ENCODE measurements around the gene SUFU. TPM values are rescaled to one million over a fixed set of nuclear protein-coding genes. Genes with fewer than 3 reads are reported as not detected.

Gene SUFU
- total and polyA plus RNA-seq, 5 experiments from 2014 or later: 2.3 to 14.3 (median 7.4) TPM

DNA sequence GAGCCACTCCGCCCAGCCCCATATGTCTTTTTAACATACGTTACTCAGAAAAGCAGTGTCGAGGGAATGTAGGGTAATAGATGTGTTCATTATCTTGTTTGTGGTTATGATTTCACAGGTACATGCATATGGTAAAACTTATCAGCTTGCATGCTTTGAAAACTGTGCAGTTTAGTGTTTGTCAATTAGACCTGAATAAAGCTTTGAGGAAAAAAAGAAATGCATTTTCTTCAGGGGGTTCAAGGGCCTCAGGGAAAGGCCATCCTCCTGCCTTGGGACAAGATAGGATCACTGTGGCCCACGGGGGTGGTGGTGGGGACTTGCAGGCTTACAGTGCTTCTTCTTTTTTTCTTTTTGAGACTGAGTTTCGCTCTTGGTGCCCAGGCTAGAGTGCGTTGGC, 36.5 kb upstream of the SUFU start:
- POLR2A ChIA-PET: interaction anchor here (2.6 kb wide), 1 partner anchor 17 kb away, joined by 12 read pairs; the partner anchor contains the start of gene C10orf95
- no peak overlapping the region for H3K4me3 Mint-ChIP-seq
- H3K9me3 Mint-ChIP-seq: no peaks in the 10 kb centered on the region
- H3K27ac Mint-ChIP-seq: no peak overlapping the region
- peaks cover 0 to 1% (median 0%) of the 10 kb centered on the region in 5 donors for H3K27me3 Mint-ChIP-seq
- peaks cover 0 to 15% (median 5%) of the 10 kb centered on the region in 3 donors for H3K36me3 Mint-ChIP-seq
- peaks cover 12 to 18% (median 13%) of the 10 kb centered on the region in 4 donors for H3K4me1 Mint-ChIP-seq
- ATAC-seq (no peak), DNase-seq (no peak)

DNA sequence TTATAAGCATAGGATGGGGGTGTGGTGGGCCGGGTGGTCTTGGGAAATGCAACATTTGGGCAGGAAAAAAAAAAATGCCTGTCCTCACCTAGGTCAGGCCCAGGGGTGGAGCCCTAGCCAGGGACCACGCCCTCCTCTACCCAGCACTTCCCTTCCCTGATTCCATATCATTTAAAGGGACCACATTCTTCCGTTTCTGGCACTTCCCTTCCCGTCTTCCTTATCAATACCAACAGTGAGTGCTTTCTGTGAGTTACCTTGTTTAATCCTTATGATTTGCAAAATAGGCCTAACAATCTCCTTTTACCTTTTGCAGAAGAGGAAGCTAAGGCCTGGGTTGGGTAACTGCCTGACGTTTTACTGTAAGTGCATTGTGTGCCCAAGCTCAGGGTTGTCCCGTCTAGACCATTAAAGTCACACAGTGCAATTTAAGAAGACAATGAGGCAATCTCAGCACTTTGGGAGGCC, 35.8 kb upstream of the SUFU start:
- POLR2A ChIA-PET: interaction anchor here (0.8 to 1.4 kb wide), 2 partner anchors 18 to 33 kb away, joined by 3 to 6 read pairs; no protein-coding TSS in a partner anchor
- Mint-ChIP-seq H3K27me3 (peaks cover 0 to 1% (median 0%) of the 10 kb centered on the region in 5 donors), H3K9me3 (no peaks in the 10 kb centered on the region), H3K4me3 (no peak overlapping the region), H3K27ac (peak overlapping the region in 2 of 10 donors; percentile 25 to 27), H3K36me3 (peaks cover 0 to 15% (median 5%) of the 10 kb centered on the region in 3 donors), H3K4me1 (peaks cover 6 to 17% (median 13%) of the 10 kb centered on the region in 4 donors)
- DNase-seq: no peak
- ATAC-seq: no peak

DNA sequence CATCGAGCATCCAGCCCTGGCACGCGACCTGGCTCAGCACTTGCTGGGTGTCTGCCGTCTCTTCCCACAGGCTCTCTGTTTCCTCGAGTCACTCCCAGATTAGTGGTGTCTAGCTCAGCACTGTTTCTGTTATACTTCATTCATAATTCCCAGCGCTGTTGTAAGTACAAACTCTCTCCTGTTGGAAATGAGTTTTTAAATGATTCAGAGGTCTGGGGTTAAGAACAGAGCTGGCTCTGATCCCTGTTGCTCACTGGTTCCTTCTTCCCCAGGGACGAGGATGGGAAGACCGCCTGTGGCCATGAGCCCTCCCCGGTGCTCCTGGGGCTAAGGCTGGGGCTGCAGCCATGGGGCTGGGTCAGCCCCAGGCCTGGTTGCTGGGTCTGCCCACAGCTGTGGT, 35.1 kb upstream of the SUFU start:
- H3K27me3 Mint-ChIP-seq: peaks cover 0 to under 1% (median 0%) of the 10 kb centered on the region in 5 donors
- H3K9me3 Mint-ChIP-seq: no peaks in the 10 kb centered on the region
- peaks cover 0 to 15% (median 5%) of the 10 kb centered on the region in 3 donors for H3K36me3 Mint-ChIP-seq
- H3K4me3 Mint-ChIP-seq: no peak overlapping the region
- POLR2A ChIA-PET: interaction anchor here (0.8 to 1.5 kb wide), 5 partner anchors 16 to 70 kb away, joined by 3 to 6 read pairs (median 3); partner anchors contain the start of gene C10orf95
- H3K4me1 Mint-ChIP-seq: peaks cover 8 to 18% (median 15%) of the 10 kb centered on the region in 4 donors
- peak overlapping the region in 3 of 10 donors; percentile 1 to 59 (median 32) for H3K27ac Mint-ChIP-seq
- DNase-seq: no peak
- no peak for ATAC-seq

DNA sequence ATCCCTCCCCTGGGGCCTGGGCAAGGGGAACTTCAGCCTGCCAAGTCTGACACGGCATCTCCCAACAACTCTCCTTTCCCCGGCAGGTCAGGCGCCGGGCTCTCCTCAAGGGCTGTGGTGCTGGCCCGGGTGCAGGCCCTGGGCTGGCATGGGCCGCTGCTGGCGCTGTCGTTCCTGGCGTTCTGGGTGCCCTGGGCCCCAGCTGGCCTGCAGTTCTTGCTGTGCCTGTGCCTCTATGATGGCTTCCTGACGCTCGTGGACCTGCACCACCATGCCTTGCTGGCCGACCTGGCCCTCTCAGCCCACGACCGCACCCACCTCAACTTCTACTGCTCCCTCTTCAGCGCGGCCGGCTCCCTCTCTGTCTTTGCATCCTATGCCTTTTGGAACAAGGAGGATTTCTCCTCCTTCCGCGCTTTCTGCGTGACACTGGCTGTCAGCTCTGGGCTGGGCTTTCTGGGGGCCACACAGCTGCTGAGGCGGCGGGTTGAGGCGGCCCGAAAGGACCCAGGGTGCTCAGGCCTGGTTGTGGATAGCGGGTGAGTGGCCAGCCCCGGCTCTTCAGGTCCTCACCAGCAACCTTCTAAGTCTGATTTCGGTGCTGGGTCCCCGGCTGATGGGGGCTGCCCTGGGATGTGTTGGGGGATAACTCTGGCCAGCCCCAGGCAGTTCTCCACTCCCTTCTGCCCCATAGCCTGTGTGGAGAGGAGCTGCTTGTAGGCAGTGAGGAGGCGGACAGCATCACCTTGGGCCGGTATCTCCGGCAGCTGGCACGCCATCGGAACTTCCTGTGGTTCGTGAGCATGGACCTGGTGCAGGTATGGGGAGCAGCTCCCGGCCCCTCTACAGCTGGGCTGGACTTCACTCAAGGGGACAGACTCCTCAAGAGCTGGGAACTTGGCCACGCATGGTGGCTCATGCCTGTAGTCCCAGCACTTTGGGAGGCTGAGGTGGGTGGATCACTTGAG, 32.9 kb upstream of the SUFU start:
- ATAC-seq: no peak
- Mint-ChIP-seq H3K27me3 (no peaks in the 10 kb centered on the region), H3K4me1 (peaks cover 16 to 38% (median 28%) of the 10 kb centered on the region in 4 donors), H3K27ac (peak overlapping the region in 1 of 10 donors; percentile 57), H3K4me3 (no peak overlapping the region), H3K36me3 (peaks cover 0 to 13% (median 5%) of the 10 kb centered on the region in 3 donors), H3K9me3 (no peaks in the 10 kb centered on the region)
- no peak for DNase-seq
- POLR2A ChIA-PET: interaction anchor here (1.4 to 6.5 kb wide), 3 partner anchors 15 to 77 kb away, joined by 4 to 59 read pairs (median 5); partner anchors contain the start of gene C10orf95

DNA sequence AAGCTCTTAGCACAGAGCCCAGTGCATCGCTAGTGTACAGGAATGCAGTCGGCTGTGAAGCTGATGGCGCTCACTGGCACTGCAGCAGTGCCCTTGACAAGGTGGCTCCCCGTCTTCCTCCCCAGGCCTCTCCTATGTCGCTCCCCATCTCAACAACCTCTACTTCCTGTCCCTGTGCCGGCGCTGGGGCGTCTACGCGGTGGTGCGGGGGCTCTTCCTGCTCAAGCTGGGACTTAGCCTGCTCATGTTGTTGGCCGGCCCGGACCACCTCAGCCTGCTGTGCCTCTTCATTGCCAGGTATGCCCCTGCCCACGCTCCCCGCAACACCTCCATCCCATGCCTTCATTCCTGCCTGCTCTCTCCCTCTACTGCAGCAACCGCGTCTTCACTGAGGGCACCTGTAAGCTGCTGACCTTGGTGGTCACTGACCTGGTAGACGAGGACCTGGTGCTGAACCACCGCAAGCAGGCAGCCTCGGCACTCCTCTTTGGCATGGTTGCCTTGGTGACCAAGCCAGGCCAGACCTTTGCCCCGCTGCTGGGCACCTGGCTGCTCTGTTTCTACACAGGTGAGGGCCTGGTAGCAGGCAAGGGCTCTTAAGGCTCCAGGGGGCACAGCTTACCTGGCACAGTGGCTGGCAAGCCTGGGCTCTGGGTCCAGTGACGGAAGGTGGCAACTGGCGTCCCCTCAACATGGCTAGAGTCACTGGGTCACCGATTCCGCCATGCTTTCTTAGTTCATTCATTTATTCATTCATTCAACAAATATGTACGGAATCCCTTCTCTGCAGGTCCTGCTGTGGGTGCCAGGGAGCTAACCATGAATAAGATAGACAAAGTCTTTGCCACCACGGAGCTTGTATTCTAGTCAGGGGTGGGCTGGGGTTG, 30.1 kb upstream of the SUFU start:
- Mint-ChIP-seq H3K4me1 (peaks cover 21 to 50% (median 40%) of the 10 kb centered on the region in 4 donors), H3K27me3 (no peaks in the 10 kb centered on the region), H3K36me3 (peaks cover 0 to 7% (median 5%) of the 10 kb centered on the region in 3 donors), H3K27ac (peak overlapping the region; percentile 89 to 97 (median 94)), H3K9me3 (no peaks in the 10 kb centered on the region), H3K4me3 (peak overlapping the region; percentile 11 to 88 (median 73))
- POLR2A ChIA-PET: interaction anchor here (0.9 to 6.5 kb wide), 11 partner anchors 9 to 80 kb away, joined by 3 to 59 read pairs (median 5); partner anchors contain the start of genes C10orf95, CUEDC2 and FBXL15
- ATAC-seq: peak; percentile 88
- DNase-seq: peak in 7 of 10 donors; percentile 14 to 72 (median 39)

DNA sequence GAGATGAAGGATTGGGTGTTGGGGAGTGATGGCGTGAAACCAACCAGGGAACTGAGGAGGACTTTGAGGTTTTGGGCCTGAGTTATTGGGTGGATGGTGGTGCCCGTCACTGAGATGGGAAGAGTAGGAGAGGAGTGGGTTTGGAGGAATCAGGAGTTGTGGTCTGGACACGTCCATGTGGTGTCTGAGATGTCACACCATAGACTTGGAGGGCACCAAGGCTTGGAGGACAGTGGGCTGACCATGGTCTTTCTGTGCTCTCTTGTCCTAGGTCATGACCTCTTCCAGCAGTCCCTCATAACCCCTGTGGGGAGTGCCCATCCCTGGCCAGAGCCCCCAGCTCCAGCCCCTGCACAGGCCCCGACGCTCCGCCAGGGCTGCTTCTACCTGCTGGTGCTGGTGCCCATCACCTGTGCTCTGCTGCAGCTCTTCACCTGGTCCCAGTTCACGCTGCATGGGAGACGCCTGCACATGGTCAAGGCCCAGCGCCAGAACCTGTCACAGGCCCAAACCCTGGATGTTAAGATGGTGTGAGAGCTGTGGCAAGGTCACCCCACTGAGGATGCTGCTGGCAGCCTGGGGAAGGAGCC, 28.2 kb upstream of the SUFU start:
- peak overlapping the region in 2 of 10 donors; percentile 13 to 37 for H3K4me3 Mint-ChIP-seq
- H3K27ac Mint-ChIP-seq: peak overlapping the region; percentile 23 to 96 (median 84)
- no peak for DNase-seq
- peaks cover 24 to 54% (median 44%) of the 10 kb centered on the region in 4 donors for H3K4me1 Mint-ChIP-seq
- peaks cover 0 to 8% (median 0%) of the 10 kb centered on the region in 3 donors for H3K36me3 Mint-ChIP-seq
- POLR2A ChIA-PET: interaction anchor here (0.6 to 6.5 kb wide), 6 partner anchors 14 to 80 kb away, joined by 5 to 59 read pairs (median 10); partner anchors contain the start of genes C10orf95, FBXL15 and NFKB2
- ATAC-seq: no peak
- H3K27me3 Mint-ChIP-seq: no peaks in the 10 kb centered on the region
- no peaks in the 10 kb centered on the region for H3K9me3 Mint-ChIP-seq

DNA sequence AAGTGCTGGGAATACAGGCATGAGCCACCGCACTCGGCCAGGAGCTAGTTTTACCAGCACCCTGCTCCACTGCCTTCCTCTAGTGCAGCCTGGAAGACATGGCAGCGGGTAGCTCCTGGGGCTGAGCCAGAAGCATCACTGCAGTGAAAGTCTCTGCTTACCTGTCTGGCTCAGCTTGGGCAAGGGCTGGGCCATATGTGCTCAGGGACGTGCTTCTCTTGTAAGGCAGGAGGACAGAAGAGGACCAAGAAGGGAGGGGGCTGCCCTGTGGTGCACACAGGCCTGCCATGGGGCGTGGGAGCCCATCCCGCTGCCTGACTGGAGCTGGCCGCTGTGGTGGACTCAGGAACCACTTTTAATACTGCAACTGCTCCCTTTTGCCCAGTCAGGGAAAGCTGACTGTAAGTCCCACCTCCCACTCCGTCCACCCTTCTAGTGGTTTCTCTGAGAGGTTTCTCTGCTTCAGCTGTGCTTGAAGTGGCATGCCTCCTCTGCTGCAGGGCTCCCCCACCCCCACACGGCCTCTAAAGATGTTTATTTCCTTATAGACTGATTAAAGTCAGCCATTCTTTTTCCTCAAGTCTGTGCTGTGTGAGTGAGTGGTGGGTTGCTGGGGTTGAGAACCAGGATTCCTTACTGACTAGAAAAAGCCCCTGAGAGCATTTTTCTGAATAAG, 27.2 kb upstream of the SUFU start:
- Mint-ChIP-seq H3K36me3 (peaks cover 0 to 16% (median under 1%) of the 10 kb centered on the region in 3 donors), H3K27ac (peak overlapping the region; percentile 70 to 94 (median 88)), H3K4me3 (peak overlapping the region in 6 of 10 donors; percentile 28 to 65 (median 44)), H3K27me3 (no peaks in the 10 kb centered on the region), H3K4me1 (peaks cover 24 to 54% (median 44%) of the 10 kb centered on the region in 4 donors), H3K9me3 (no peaks in the 10 kb centered on the region)
- POLR2A ChIA-PET: interaction anchor here (0.6 to 6.5 kb wide), 9 partner anchors 15 to 83 kb away, joined by 3 to 59 read pairs (median 9); partner anchors contain the start of genes C10orf95, CUEDC2, FBXL15 and NFKB2
- peak; percentile 29 to 44 for ATAC-seq
- DNase-seq: peak in 6 of 10 donors; percentile 17 to 69 (median 44)

DNA sequence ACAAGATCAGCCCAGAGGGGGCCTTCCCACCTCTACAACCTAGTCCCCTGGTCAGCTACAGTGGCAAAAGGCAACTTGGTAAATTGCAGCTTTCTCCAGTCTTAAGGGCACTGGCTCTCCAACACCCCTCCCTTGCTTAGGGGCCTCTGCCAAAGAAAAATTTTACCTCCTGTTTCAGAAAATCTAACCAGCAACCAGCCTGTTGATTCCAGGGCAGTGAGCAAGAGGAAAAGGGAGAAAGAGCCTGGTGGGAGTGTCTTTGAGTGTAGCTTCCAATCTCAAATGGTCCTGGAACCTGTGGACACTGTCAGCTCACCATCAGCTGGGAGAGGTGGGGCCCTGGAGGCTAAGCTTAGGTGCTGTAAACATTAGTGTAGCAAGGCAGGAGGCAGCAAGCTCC, 24.1 kb upstream of the SUFU start:
- POLR2A ChIA-PET: interaction anchor here (1.0 to 3.1 kb wide), 3 partner anchors 29 to 358 kb away, joined by 3 to 19 read pairs (median 18); partner anchors contain the start of gene C10orf95
- no peaks in the 10 kb centered on the region for H3K27me3 Mint-ChIP-seq
- no peak overlapping the region for H3K4me3 Mint-ChIP-seq
- H3K36me3 Mint-ChIP-seq: peaks cover 0 to 46% (median 5%) of the 10 kb centered on the region in 3 donors
- no peak for ATAC-seq
- H3K4me1 Mint-ChIP-seq: peaks cover 13 to 33% (median 24%) of the 10 kb centered on the region in 4 donors
- peak overlapping the region in 7 of 10 donors; percentile 35 to 94 (median 63) for H3K27ac Mint-ChIP-seq
- H3K9me3 Mint-ChIP-seq: no peaks in the 10 kb centered on the region
- DNase-seq: no peak

DNA sequence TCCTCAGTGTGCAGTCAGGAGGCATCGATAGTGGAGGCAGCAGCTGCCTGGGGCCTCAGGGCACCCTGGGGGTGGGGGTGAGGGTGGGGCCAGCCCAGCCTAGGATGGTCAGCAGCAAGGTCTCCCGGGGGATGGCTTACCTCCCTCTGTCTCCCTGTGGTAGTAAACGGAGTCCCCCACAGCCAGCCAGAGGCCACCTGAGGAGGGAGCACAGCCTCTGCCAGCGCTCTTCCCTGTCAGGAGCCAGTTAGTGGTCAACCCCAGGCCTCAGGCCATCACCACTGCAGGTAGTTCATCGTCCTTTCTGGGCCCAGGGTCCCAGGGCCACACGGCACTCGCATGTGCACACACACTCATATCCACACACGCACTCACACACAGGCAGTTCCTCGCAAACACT, 23.4 kb upstream of the SUFU start:
- POLR2A ChIA-PET: interaction anchor here (2.9 to 3.1 kb wide), 2 partner anchors 30 to 86 kb away, joined by 18 to 19 read pairs; partner anchors contain the start of gene C10orf95
- H3K27ac Mint-ChIP-seq: peak overlapping the region in 3 of 10 donors; percentile 15 to 63 (median 46)
- no peak for DNase-seq

DNA sequence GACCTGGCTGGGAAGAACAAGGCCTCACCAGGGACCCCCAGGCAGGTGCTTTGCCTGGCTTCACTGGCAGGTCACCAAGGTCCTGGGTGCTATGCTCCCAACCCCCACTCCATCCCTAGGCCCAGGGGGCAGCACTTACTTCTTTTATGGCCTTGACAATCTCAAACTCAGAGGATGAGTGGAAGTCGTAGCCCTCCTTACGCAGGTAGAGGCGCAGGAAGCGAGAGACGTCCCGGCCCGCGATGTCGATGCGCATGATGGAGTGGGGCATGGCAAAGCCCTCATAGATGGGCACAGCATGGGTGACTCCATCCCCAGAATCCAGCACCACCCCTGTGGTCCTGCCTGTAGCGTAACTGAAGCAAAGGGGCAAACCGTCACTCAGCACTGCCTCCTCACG, 19.8 kb upstream of the SUFU start:
- no peaks in the 10 kb centered on the region for H3K9me3 Mint-ChIP-seq
- H3K27ac Mint-ChIP-seq: no peak overlapping the region
- no peak for ATAC-seq

More for the DNA sequence above, 23.4 kb upstream of the SUFU start:
- ATAC-seq: no peak
- Mint-ChIP-seq H3K36me3 (peaks cover 0 to 53% (median 5%) of the 10 kb centered on the region in 3 donors), H3K27me3 (no peaks in the 10 kb centered on the region), H3K9me3 (no peaks in the 10 kb centered on the region), H3K4me1 (peaks cover 10 to 28% (median 19%) of the 10 kb centered on the region in 4 donors), H3K4me3 (peak overlapping the region in 1 of 10 donors; percentile 47)

More for the DNA sequence above, 19.8 kb upstream of the SUFU start:
- H3K27me3 Mint-ChIP-seq: no peaks in the 10 kb centered on the region
- H3K4me3 Mint-ChIP-seq: no peak overlapping the region
- POLR2A ChIA-PET: interaction anchor here (0.7 to 3.3 kb wide), 2 partner anchors 10 to 98 kb away, joined by 3 to 12 read pairs; no protein-coding TSS in a partner anchor
- peaks cover 1 to 3% (median 2%) of the 10 kb centered on the region in 4 donors for H3K4me1 Mint-ChIP-seq
- H3K36me3 Mint-ChIP-seq: peaks cover 0 to 89% (median 12%) of the 10 kb centered on the region in 3 donors
- DNase-seq: no peak
